GM19468 (cell line): ENCODE results near the gene CMTM4.
A peak's percentile ranks its signal among the peaks of the same experiment; 100 is the strongest.
"Not testable (repeated sequence)": the region's sequence is repeated elsewhere in the genome, so short reads cannot be mapped to it uniquely, and the experiment has no call there.

Experiments used
- ATAC-seq: cut with Tn5 transposase; IDR thresholded peaks from one replicate; pipeline ENCODE4 v1.9.1; 2021; ENCODE audit warnings: mild to moderate bottlenecking, moderate library complexity, moderate number of reproducible peaks; ENCODE audit not compliant: unreplicated experiment; ENCODE audit errors: extremely low read depth

Gene CMTM4

GRCh38 chr16:66619534-66620428, 76.8 kb downstream of the CMTM4 start:
- ATAC-seq = no peak

DNA sequence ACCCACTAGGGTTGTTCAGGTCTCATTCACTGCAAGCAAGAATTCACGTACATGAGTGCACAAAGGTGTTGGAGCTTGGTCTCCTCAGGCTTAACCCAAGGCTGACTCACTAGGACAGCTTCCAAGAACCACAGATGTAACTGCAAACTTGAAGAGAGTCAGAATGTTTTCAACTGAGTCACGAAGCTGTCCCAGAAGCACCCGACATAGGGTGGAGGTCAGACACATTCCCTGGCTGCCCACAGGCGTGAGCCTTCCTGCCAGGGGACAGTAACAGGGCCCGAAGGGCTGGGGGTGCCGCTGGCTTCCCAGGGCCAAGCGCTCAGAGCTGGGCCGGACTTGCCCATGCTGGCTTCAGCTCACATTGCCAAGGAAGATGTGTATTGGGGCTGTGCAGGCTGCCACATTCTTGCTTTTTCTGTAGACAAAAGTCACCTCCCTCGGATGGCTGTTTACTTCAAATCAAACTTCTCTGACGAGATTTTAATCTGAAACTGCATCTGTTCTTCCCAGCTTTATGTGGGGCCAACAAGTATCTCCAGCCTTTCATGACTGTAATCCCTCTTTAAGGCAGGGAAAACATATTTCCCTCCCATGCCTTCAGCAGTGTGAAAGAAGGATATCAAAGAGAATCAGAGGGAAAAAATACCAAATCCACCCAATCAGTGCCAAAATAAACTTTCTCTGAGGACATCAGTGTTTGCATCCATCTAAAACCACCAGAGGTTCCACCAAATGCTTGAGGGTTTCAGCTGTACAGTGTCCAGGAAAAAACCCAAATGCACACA, 77.8 kb downstream of the CMTM4 start:
- ATAC-seq = no peak

- ATAC-seq = no peak
Observed at GRCh38 chr16:66617728-66618127, 78.8 kb downstream of the CMTM4 start.

DNA sequence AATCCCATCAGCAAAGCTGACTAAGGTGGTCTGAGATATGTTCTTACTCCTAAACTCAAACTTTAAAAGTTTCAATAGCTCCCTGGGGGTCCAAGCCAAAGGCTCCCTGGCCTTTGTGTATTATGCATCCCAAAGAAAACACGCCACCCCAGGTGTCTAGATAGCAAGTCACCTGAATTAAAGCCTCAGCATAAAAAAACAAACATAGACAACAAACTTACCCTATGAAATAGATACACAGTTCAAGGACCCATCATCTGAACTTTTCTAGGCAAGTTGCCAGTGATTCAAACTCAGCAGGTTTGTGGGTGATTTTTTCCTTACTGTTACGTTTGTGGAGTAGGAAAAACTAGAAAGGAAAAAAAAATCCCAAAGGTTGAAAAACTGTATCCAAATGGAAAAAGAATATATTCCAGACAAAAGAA, 79.5 kb downstream of the CMTM4 start:
- ATAC-seq = no peak

DNA sequence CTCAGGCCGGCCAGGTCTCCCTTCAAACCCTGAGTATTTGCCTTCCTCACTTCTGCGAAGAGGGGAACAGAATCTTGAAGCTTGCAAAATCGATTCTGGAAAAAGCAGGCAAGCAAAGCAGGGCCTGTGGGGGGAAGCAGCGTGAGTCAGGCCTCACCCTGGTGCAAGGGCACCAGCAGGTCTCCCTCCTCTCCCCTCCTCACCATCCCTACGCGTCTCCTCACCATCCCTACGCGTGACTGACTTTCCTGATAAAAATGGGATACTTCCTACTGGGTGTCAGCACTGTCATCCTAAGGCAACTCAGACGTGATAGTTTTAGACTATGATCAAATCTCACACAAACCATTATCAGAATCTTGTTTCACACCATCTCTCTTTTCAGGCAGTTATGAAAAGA, 80.0 kb downstream of the CMTM4 start:
- no peak for ATAC-seq

GRCh38 chr16:66616169-66616568, 80.4 kb downstream of the CMTM4 start:
- ATAC-seq = no peak

- no peak for ATAC-seq
Observed at GRCh38 chr16:66614161-66614802, 82.3 kb downstream of the CMTM4 start.

DNA sequence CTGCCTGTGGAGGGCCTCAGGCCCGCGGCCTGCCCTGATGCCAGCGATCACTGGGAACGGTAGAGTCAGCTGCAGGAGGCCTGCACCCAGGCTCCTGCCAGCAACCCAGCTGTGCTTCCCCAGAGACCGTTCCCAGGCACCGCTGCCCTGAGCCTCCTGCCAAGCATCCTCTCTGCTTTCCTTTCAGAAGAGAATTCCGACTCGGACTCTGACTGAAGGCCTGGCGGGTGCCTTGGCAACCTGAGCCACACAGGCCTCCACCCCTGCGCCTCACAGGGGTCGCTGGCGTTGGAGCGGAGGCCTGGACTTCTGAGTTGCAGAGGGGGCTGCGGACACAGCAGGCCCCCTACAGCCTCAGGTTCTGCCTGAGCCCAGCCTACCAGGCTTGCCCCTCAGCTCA, 84.1 kb downstream of the CMTM4 start:
- ATAC-seq = no peak

DNA sequence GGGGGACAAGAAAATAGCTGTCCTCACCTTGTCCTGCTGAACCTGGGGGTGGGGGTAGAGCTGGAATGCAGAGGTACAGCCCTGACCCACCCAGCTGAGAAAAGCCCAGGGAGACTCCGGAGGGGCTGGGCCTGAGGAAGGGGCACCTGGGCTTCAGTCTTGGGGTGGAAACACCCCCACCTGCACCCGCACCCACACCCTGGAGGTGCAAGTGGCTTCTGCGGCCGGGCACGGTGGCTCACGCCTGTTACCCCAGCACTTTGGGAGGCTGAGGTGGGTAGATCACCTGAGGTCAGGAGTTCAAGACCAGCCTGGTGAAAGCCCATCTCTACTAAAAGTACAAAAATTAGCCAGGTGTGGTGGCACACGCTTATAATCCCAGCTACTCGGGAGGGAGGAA, 84.6 kb downstream of the CMTM4 start:
- ATAC-seq = not testable (repeated sequence)

DNA sequence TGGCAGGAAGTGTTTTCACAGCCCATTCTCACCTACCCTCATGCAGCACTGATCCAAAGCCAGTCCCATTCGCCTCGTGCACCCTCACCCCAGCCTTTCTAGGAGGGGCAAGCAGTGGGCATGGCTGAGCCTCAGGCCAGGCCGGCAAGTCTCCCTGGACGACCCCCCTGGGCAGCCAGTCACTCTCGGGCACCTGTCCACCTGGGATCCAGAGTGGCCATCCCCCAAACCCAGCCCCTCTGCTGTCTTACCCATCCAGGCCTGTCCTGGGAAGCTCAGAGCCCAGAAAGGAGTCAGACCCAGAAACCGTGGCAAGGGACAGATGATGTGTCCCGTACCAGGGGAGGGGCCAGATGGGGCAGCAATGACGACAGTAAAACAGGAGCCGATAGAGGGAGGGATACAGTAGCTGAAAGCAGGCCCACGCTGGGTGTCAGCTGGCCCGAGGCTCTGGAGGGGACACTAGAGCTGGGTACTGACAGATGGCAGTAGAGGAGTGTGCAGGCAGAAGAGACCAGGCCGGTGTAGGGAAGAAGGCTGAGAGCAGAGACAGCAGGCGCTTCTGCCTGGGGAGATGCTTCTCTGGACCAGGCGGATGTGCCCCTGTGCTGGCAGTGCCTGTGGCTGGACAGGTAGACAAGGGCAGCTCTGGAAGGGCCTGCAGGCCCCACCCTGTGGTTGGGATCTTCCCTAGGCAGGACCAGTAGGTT, 86.3 kb downstream of the CMTM4 start:
- no peak for ATAC-seq

DNA sequence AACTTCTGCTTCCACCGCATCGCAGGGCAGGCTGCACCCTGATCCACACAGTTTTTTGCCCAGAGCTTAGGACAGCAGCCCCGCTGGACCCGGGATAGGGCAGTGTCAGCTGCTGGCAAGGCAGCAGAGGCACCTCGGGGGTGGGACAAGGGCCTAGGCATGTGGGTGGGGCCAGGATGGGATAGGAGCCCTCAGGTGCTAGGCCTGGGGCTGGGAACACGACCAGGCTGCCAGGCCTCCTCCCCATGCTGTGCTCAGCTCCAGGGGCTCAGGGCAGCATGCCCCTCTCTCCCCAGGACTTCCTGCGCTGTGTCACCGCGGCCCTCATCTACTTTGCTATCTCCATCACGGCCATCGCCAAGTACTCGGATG, 87.4 kb downstream of the CMTM4 start:
- ATAC-seq = no peak

- peak; percentile 12 for ATAC-seq
Observed at GRCh38 chr16:66608241-66609138, 88.1 kb downstream of the CMTM4 start.

DNA sequence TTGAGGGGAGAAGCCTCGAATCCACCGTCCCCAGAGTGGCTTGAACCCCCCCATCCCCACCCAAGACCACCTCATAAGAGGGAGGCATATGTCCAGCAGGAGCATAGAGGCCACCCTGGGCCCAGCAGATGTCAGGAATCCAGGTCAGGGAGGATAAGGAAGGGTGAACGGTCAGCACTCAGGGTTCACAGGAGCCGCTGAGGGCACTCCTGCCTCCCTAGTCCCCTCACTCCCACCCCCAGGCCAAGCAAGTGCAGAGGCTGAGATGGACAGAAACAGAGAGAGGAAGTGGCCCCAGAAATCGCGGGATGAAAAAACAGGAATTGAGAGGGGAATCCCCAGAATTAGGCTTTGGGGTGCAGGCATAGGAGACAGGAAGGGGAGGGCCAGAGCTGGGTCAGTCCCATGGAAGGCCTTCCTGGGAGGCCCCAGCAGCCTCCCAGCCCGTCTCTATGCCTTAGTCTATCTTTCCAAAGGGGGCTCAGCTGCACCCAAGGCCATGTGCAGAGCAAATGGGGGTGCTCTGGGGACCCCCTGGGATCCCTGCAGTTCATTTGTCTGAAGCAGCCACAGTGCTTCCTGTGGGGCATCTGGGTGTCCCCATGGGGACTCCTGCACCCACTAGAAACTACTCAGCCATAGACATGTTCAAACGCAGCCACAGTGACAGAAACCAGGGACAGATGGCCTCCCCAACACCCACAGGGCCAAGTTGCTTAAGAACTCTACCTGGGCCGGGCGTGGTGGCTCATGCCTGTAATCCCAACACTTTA, 90.4 kb downstream of the CMTM4 start:
- no peak for ATAC-seq

DNA sequence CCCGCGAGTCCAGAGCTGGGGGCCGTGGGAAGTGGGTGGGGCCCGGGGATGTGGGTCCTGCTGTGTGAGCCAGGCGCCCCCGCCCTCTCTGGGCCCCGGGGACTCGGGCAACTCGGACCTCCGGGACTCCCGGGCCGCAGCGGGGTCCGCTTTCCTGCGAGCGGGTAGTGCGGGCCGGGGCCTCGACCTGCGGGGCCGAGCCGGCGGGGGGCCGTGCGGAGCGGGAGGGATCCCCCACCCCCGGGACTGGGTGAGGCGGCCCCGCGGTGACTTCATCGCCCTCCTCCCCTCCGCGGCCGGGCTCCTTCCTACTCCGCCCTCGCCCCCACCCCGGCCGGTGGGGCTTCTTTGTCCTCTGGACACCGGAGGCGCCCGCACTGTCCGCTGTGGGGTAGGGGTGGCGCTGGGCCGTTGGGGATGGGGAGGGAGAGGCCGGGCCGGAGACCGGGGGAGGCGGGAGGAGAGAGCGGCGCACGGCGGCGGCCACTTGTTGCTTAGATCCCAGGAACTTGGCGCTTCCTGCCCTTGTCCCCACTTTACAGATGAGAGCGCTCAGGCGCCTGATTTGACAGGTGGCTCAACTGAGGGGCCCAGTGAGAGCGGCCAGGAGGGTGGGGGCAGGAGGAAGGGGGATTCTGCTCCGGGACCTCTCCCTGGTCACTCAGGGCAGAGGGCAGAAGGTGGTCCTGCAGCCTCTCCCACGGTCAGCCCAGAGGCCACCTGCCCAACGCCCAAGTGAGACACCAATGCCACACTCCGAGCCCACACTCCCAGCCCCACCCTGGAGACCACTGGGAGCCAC, 91.2 kb downstream of the CMTM4 start:
- no peak for ATAC-seq

GRCh38 chr16:66604376-66605176, 92.0 kb downstream of the CMTM4 start, which contains the start of gene CMTM3:
CMTM3 (plus strand) TSS chr16:66604704; CDS start chr16:66604806, 102 bp downstream.
- ATAC-seq = peak; percentile 51

DNA sequence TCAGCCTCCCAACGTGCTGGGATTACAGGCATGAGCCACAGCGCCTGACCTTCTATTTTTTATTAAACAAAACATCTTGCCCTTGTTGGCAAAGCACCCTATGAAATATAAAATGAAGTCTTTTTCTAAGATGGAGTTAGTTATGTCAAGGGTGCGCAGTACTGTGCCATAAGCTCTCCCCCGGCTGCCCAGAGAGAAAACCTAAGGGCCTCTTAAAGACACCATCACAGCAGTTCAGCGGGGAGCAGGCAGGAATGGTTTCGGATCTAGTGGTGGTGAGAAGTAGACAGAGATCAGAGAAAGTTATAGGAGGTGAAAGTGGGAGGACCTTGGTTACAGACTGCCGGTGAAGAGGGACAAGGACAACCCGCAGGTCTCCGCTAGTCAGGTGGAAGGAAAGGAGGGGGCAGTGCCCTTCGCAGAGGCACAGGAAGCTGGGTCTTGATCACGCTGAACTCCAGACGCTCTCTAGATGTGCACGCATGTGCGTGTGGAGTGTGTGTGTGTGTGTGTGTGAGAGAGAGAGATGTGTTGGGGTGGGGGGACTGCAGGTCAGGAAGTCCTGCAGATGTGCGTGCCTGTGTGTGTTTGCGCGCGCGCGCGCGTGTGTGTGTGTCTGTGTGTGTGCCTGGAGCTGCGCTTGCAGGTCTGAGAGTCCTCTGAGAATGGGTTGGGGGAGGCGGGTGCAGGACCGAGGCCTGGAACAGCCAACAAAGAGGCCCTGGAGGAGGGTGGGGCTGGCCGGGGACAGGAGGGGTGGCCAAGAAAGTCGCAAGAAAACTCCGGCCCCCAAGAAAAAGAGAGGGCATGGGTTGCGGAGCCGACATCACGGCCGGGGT, 92.8 kb downstream of the CMTM4 start:
- no peak for ATAC-seq
